ENCODE data around the gene SEM1.
"Not testable (repeated sequence)": the region's sequence is repeated elsewhere in the genome, so short reads cannot be mapped to it uniquely, and the experiment has no call there.

Gene SEM1

DNA sequence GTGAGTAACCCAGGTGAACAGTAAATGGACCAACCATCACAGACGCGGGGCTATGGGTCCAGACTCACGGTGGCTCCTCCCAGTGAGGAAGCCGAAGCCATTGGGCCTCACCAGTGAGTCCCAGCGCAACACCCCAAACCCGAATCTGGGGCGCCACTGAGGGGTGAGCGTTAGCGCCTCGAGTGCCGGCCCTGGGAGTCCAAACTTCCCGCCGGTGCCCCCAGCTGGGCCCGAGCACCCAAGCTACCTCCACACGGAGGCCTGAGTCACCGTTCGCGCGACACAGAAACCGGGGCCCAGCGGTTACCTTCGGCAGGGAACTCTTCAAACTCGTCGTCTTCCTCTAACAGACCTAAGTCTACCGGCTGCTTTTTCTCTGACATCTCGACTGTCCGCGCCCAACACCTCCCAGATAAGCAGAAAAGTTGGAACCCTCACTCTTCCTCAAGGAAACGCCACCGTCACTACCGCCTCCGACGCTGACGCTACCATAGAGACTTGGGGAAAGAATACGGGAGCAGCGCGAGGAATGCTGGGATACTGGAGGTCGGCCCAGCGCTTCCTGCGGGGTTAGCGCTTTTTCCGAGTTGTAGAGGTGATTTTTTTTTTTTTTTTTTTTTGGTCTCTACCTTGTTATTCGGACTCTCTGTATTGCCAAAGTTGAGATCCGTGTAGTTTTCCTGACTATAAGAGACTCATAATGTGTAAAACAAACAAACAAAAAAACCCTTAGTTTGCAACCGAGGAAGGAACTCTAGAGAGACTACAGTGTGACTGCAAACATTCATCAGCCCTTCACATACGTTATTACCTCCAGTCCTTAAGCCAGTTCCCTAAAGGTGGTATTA is at the start of gene SEM1:
Gene SEM1, minus strand, starts transcription at position 466 of the 848 bp plus-strand sequence. Its CDS starts 83 bp downstream, at position 383.
- peak; percentile 75 for DNase-seq

DNA sequence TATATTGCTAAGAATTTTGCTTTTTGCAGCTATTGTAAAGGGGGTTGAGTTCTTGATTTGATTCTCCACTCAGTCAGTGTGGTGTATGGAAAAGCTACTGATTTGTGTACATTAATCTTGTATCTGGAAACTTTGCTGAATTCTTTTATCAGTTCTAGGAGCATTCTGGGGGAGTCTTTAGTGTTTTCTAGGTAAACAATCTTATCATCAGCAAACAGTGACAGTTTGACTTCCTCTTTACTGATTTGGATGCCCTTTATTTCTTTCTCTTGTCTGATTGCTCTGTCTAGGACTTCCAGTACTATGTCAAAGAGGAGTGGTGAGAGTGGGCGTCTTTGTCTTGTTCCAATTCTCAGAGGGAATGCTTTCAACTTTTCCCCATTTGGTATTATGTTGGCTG is 48.2 kb upstream of the SEM1 start:
- DNase-seq, result not testable (repeated sequence)

DNA sequence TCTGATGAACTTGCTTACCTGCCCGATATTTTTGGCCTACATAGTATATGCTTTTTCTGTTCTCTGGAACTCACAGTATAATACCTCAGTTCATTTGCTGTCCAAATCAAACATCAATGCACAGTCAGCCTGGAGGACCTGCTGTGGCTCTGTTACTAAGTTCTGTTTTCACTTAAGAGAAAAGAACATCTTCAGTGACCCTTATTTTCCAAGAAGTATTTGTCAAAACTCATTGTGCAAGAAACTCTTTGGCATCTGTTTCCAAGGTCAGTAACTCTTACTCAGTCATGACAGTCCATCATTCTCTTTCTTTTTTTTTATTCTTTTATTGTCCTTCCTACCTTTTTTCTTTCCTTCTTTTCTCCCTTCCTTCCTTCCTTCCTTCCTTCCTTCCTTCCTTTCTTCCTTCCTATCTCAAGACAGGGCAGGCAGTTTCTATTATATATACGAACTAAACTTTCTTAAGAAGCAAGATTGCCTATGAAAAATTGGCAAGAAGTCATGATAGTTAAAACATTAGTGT is 37.8 kb upstream of the SEM1 start:
- no peak for DNase-seq

DNA sequence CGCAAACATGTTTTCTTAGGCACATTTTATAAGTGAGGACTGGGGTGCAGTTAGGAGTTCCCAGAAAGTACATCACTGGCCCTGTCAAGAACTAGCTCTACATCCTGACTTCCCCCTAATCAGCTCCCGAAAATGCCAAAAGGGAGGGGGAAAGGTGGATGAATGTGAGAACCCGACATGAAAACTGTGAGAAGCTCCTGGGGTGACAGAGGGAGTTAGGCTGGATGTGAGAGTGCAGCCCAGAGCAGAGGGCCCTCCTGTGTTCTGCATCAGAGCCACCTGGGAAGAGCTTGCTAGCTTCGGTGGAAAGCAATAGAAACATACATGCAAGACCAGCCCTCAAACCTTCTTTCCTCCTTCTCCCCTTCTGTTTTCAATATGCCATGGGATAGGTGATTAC is 30.5 kb upstream of the SEM1 start:
- DNase-seq, result no peak

DNA sequence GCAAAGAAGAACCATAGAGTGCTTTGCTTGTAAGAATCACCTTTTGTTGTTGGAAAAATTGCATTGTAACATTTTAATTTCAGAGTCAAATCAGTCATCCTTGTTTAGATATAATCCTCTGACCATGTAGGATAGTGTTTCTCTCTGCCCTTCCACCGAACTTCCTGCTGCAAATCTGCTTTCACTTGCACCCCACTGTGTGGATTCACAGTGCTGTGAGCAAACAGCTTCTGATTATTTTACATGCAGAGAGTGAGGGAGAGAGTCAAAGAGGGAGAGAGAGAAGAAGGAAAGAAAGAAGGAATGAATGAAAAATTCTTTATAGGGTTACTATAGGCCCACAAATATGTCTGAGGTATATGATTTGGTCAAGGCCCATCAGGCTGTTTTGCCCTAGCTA is 30.0 kb upstream of the SEM1 start:
- DNase-seq, result no peak

DNA sequence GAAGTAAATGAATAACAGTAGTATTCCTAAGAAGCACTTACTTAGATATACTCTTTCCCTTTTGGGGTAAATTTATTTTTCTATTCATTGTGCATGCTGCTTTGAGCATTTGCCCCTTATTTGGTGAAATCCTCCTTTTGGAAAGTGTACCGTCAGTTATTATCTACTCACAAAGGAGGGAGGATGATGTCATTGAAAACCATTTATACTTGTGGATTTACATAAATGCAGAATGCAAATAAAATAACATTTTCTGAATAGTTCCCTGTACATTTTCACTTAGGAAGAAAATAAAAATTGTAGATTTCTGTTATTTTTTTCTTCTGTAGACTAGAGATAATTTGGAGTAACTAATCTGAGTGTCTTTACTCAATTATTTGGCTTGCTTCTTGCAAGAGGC is 29.5 kb upstream of the SEM1 start:
- no peak for DNase-seq

DNA sequence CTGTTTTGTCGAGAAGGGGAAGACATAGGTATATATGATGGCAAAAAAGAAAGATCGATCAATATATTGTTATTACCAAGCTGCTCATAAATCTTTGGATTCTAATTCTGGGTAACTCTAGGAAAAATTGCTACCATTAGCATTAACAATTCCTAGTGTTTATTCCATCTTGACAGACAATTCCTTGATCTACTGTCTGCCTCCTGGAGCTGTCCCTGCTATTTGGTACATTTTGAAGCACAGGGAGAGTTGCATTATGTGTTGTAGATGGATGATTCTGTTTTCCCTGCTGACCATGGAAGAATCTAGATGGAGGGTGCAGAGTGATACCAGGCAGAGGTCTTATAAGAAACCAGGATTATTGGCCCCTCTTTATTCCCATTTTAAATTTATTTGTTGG is 29.1 kb upstream of the SEM1 start:
- DNase-seq, result no peak

DNA sequence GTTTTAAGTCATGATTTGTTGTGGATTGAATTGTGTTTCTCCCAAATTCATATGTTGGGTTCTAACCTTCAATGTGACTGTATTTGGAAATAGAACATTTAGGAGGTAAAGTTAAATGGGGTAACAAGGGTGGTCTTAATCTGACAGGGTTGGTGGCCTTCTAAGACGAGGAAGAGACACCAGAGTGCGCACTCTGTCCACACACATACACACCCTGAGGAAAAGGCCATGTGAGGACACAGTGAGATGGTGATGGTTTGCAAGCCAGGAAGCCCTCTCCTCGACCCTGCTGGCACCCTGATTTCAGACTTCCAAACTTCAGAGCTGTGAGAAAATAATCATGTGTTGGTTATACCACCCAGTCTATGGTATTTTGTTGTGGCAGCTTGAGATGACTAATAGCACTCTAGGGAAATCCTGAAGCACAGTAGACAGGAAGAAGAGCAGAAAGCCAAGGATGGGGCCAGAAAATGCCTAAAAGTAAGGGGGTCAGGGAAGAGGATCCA is 28.0 kb upstream of the SEM1 start:
- no peak for DNase-seq

DNA sequence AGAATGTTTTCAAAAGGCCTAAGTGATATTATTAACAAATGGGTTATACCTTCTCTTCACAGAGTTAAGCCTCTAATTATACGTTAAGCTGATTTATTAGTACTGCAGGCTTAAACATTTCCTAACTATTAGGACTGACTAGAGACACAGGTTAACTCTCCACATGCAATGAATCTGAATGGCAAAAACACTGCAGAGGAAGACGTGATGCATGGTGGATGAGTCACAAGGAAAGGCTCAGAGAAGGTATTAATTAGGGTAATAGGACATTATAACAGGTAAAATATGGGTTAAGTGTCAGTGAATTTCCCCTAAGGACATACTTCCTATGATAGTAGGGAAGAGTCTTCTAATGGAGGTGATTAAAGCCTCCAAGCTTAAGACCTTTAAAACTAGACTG is 24.7 kb upstream of the SEM1 start:
- DNase-seq, result no peak

DNA sequence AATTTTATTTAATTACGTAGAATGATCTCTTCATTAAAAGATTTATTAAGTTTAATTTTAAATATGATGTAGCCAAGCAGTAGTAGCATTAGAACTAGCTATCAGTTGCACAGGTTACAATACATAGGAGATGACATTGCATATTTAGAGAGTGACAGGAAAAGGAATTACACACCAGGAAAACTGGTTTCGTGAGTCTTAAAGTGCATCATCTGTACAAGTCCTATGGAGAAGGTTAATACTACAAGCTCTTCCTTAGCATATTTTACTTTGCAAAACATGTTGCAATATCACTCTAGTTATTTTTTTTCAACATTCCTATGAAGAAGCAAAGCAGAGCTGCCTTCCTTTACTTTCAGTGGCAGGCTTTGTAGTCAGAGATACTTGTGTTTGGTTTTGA is 20.2 kb upstream of the SEM1 start:
- no peak for DNase-seq

DNA sequence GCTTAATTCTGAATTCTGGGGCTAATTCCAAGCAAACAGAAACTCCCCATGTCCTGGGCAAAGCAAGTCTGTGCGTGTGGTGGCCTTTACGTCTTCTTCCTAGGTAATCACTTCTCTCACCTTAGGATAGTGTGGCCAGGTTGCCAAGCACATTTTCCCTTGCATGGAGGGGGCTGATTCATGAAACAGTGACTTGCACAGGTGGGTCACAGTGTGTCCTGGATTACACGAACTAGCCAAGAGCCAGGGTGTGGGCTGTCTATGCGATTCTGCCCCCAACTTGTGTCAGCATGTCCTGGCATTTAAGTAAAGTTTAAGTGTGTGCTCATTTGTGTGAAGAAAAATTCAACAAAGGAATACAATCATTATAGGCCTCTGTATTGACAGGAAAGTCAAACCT is 18.5 kb upstream of the SEM1 start:
- DNase-seq, result no peak

DNA sequence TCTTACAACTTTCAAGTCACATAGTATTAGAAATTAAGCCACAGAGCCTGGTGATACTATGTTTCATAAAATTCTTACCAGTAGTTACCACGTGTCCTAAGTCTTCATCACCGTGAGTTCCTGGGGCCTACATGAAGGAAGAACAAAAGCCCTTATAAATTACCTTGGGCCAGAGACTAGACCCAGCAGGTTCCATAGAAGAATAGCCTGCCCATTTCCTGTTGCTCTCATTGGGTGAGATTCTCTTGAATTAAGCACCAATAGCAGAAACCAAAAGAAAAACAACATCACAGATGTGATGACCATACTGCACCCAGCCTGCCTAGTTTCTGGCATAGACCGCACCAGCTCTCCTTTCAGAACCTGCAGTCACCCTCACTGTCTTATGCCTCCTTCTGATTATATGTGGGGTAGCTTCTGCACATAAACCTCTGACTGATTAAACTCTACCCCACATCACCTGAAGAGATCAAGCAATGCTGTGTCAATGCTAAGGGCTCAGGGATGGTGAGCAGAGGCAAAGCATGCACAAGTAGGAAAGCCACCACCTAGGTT is 18.0 kb upstream of the SEM1 start:
- DNase-seq, result no peak

DNA sequence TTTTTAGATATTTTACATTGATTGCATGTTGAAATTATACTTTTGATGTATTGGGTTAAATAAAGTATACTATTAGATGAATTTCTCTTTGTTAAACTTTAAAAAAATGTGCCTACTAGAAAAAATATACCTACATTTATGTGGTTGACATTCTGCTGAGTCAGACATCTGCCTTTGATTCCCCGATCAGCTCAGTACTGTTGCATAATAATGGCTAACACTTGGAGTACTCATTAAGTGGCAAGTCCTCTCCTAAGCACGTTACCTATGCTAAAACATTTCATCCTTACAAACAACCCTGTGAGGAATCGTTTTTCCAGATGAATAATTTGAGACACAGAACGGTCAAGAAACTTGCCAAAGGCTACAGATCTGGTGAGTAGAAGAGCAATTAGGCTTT is 14.0 kb upstream of the SEM1 start:
- DNase-seq, result no peak

DNA sequence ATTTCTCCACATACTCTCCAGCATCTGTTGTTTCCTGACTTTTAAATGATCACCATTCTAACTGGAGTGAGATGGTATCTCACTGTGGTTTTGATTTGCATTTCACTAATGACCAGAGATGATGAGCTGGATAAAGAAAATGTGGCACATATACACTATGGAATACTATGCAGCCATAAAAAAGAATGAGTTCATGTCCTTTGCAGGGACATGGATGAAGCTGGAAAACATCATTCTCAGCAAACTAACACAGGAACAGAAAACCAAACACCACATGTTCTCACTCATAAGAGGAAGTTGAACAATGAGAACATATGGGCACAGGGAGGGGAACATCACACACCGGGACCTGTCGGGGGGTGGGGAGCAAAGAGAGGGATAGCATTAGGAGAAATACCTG is 13.3 kb upstream of the SEM1 start:
- DNase-seq, result not testable (repeated sequence)

DNA sequence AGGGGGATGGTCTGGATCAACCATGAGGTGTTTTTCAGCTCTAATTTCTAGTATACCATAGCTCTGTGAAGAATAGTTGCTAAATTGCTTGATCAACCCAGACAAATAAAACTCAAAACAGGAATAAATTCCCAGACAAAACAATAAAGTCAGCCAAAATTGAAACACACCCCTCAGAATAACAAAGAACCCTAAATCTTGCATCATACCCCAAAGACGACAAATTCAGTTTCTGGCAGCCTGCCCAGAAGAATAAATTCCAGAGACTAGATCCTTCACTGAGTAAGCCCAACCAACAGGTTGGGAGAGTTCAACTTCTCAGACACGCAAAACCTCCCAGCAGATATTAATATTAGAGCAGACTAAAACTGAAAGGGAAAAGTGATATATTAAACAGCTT is 11.2 kb upstream of the SEM1 start:
- DNase-seq, result no peak

DNA sequence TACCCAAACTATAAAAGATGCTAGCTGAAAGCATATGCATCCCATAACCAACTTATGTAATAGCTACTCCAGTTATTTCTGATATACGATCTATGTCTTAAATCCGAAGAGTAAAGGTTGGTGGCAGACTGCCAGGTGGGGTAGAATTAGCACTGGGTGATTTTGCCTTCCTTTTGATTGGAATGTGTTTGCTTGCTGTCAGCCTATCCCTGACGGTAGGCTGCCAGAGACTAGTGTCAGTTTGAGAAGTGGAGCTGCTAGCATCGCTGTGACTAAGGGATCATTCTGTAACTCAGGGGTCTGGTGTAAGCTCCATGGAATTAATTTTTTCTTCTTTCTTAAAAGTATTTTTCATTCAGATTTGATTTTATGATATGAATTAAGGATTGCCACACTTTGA is 9.5 kb upstream of the SEM1 start:
- DNase-seq, result no peak

DNA sequence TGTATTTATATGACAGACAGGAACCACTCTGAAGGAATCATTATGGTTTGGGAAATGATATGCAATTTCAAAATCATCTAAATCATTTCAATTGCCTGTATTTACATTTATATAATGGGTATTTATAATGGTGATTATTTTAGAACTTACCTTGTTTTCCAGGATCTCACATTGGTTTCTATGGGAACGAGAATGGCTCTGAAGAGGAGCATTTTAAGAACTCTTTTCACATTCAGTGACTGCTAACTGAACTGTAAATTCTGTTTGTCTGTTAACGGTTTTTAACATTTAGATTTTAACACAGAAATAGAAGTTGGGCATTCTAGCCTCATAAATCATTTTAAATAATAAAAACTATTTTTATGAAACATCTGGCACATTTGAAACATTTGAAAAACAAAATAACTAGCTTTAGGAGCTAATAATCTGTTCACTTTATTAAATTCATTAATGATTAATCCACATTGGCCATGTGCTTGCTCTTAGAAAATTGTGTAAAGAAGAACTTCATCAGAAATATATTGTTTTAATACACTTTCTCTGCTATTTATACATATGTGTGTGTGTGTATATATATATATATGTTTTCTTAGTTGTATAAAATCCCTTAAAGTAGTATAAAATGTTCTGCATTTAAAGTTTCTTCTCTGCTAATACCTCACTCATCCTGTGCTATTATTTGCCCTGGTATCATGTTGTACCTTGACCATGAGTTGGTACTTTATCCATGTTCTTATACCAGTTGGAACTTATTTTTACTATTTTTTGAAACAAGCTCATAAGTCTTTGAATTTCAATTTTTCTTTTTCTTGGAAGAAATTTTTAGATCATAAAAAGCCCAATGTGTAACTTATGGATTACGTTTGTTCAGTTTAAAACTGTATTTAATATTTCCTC is 8.7 kb upstream of the SEM1 start:
- no peak for DNase-seq

DNA sequence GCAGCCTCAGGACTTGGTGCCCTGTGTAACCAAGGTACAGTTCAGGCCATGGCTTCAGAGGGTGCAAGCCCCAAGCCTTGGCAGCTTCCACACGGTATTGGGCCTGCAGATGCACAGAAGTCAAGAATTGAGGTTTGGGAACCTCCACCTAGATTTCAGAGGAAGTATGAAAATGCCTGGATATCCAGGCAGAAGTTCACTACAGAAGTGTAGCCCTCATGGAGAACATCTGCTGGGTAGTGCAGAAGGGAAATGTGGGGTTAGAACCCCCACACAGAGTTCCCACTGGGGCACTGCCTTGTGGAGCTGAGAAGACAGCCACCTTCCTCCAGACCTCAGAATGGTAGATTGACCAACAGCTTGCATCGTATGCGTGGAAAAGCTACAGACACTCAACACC is 3.4 kb upstream of the SEM1 start:
- no peak for DNase-seq

DNA sequence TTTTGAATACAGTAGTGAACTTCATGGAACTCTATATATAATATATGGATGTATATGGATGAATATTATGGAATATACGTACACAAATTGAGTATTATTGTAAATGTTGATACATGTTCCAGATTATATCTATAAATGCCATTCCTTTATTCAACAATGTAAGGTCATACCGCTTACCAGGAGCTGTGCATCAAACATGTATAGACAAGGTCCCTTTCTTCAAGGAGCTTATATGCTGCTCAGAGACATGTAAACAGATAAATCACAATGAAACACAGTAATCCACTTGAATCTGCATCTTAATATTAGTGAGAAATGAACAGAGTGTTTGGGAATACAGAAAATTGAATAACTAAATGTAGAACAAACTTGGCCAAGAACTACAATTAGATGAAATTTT is 898 bp upstream of the SEM1 start:
- no peak for DNase-seq

DNA sequence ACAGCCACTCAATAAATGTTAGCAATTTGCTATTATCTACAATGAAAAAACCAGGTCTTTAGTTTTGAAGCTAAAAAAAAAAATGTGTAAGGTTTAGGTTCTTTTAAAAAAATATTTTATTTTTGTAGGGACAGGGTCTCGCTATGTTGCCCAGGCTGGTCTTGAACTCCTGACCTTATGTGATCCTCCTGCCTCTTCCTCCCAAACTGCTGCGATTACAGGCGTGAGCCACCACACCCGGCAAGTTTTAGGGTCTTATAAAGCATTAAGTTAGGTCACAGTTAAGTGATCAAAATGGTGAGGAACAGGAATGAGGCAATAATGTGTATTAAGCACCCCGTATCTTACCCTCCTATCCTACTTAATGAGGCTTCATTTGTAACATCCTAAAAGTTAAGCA is 774 bp downstream of the SEM1 start:
- DNase-seq, result no peak

DNA sequence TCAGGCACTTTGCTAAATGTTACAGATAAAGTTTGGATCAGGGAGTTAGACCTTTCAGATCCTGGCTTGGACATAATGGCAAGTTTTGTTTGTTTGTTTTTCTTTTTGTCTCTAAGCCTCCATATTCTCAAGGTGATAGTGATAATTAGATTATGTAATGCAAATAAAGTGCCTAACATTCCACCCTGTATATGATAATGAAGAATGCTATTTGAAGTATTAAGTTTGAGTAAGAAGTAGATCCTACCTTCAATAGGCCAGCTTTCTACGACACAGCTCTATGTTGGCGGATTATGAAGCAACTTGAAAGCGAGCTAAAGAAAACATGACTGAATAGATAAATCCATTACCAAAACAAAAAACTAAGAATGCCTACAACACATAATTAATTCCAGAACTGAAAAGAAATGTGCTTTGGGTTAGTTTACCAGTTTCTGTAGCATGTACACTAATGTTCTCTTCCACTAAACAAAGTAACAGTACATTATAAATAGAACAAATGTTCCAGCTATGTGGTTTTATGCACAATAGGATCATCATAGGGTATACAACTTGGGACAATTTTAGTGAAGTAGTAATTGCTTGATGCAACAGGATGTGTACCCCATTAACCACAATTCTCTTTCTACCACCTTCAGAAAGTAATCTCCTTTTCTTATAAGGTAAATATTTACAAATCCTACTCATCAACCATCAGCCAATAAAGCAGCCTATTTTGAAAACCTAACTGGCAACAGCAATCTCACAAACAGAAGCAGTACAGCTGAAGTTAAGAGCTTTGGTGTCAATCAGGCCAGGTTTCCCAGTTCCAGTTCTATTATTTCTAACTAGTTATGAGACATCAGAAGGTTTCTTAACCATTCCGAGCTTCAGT is 1.5 kb downstream of the SEM1 start:
- no peak for DNase-seq

DNA sequence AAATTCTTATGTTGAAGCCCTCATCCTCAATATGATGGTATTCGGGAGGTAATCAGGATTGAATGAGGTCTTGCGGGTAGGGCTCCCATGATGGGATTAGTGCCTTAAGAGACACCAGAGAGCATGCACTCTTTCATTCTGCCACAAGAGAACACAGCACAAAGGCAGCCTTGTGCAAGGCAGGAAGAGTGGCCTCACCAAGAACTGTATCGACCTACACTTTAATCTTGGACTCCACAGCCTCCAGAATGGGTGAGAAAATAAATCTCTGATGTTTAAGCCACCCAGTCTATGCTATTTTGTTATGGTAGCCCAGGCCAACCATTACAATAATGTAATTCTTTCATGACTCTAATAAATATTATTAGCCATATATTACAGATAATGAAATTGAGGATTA is 8.4 kb downstream of the SEM1 start:
- DNase-seq, result no peak
